H1 (cell line): ENCODE measurements around the gene OR2V1. TPM values are rescaled to one million over a fixed set of nuclear protein-coding genes. Genes with fewer than 3 reads are reported as not detected.

Experiments used
- CTCF ChIA-PET: fragments of 300-600 bp; sonication (Branson Sonifier 250); formaldehyde crosslinking; loops from one replicate; lab custom pipeline; 2021; ENCODE audit not compliant: partially characterized antibody; lab: Charles Lee
- POLR2A ChIA-PET: fragments of 300-600 bp; sonication (Branson Sonifier 250); formaldehyde crosslinking; loops from one replicate; lab custom pipeline; 2021; ENCODE audit warnings: inconsistent platforms; ENCODE audit not compliant: partially characterized antibody; lab: Charles Lee
- DNase-seq, 2 experiments: peaks; one replicate each; pipeline versions ENCODE4 v3.0.0 to v3.0.0-alpha.2; 2010 to 2022; ENCODE audit warnings: low spot score in 2 of 2, low read depth in 1 of 2, mixed read lengths in 1 of 2
- FAIRE-seq: peaks from 2 replicates; lab custom pipeline; 2011; peaks lifted over from hg19 to GRCh38; lab: Jason Lieb, UNC
- H2AFZ ChIP-seq: 2 replicates; pipeline ENCODE4 v1.8.1; 2012; ENCODE audit warnings: low read length, inconsistent platforms
- H2AK5ac ChIP-seq: 2 replicates; pipeline ENCODE4 v1.6.1; 2013; ENCODE audit warnings: low read depth, low read length
- H2BK120ac ChIP-seq: replicated peaks from 2 replicates; pipeline ENCODE3; 2013; ENCODE audit warnings: low read depth, low read length, inconsistent platforms
- H2BK12ac ChIP-seq: 2 replicates; pipeline ENCODE4 v1.6.1; 2013; ENCODE audit warnings: low read depth, low read length
- H2BK15ac ChIP-seq: 2 replicates; pipeline ENCODE4 v1.6.1; 2013; ENCODE audit warnings: low read length
- H2BK20ac ChIP-seq: 2 replicates; pipeline ENCODE4 v1.6.1; 2013; ENCODE audit warnings: low read length
- H2BK5ac ChIP-seq: 2 replicates; pipeline ENCODE4 v1.6.1; 2013; ENCODE audit warnings: low read depth, low read length
- H3K14ac ChIP-seq: 2 replicates; pipeline ENCODE4 v1.6.1; 2013; ENCODE audit warnings: inconsistent platforms; ENCODE audit not compliant: insufficient read length
- H3K18ac ChIP-seq: 2 replicates; pipeline ENCODE4 v1.6.1; 2013; ENCODE audit warnings: low read length; ENCODE audit errors: extremely low read depth
- H3K23ac ChIP-seq: 2 replicates; pipeline ENCODE4 v1.6.1; 2013; ENCODE audit warnings: inconsistent platforms; ENCODE audit not compliant: insufficient read length
- H3K23me2 ChIP-seq: 2 replicates; pipeline ENCODE4 v1.6.1; 2013; ENCODE audit warnings: low read depth, low read length
- H3K27ac ChIP-seq: 2 replicates; pipeline ENCODE4 v1.6.1; 2011; ENCODE audit warnings: low read depth, low read length, inconsistent platforms
- H3K27me3 ChIP-seq, 4 experiments: replicated peaks in 1 of 4; 1 replicate in 1 of 4; 2 replicates in 3 of 4; pipeline versions ENCODE4 v1.6.1 to v1.8.1; 2011 to 2013; ENCODE audit warnings: low read length in 3 of 4, mild to moderate bottlenecking in 3 of 4, inconsistent platforms in 2 of 4, mixed read lengths in 2 of 4, moderate library complexity in 1 of 4; ENCODE audit not compliant: control insufficient read depth in 3 of 4, insufficient read depth in 3 of 4; ENCODE audit errors: extremely low read depth in 1 of 4
- H3K36me3 ChIP-seq, 4 experiments: 2 replicates each; pipeline versions ENCODE4 v1.6.1 to v1.8.1; 2011 to 2013; ENCODE audit warnings: mild to moderate bottlenecking in 4 of 4, low read length in 3 of 4, moderate library complexity in 2 of 4, control low read depth in 1 of 4, inconsistent platforms in 1 of 4; ENCODE audit not compliant: insufficient read depth in 4 of 4, control insufficient read depth in 2 of 4
- H3K4ac ChIP-seq: replicated peaks from 2 replicates; pipeline ENCODE3; 2013; ENCODE audit warnings: low read length, low read depth, mixed read lengths, inconsistent platforms; ENCODE audit not compliant: insufficient read length
- H3K4me1 ChIP-seq, 4 experiments: replicated peaks in 1 of 4; 1 replicate in 1 of 4; 2 replicates in 3 of 4; pipeline versions ENCODE4 v1.6.1 to v1.8.1; 2011 to 2013; ENCODE audit warnings: low read length in 3 of 4, inconsistent platforms in 2 of 4, mixed read lengths in 1 of 4; ENCODE audit not compliant: insufficient read depth in 4 of 4, control insufficient read depth in 3 of 4
- H3K4me2 ChIP-seq, 2 experiments: 2 replicates each; pipeline versions ENCODE4 v1.6.1 to v1.8.1; 2011 to 2013; ENCODE audit warnings: low read depth in 2 of 2, low read length in 2 of 2, control low read depth in 1 of 2, inconsistent platforms in 1 of 2, mild to moderate bottlenecking in 1 of 2; ENCODE audit not compliant: insufficient read depth in 1 of 2
- H3K4me3 ChIP-seq, 4 experiments: fragments of 200-600, 300-600 bp in 1 of 4; sonication (generic), shearing (Covaris generic), sonication (Bioruptor Twin) in 1 of 4; 2 replicates each; pipeline versions ENCODE4 v1.5.1 to v1.8.1; 2011 to 2016; ENCODE audit warnings: low read length in 4 of 4, low read depth in 3 of 4, control low read depth in 2 of 4, inconsistent platforms in 2 of 4, mild to moderate bottlenecking in 2 of 4, mixed read lengths in 1 of 4, moderate library complexity in 1 of 4; ENCODE audit not compliant: insufficient read depth in 2 of 4; ENCODE audit errors: extremely low read depth in 1 of 4
- H3K56ac ChIP-seq: replicated peaks from 2 replicates; pipeline ENCODE3; 2013; ENCODE audit warnings: low read depth, mild to moderate bottlenecking, mixed read lengths, low read length, inconsistent platforms; ENCODE audit not compliant: insufficient read length
- H3K79me1 ChIP-seq: 2 replicates; pipeline ENCODE4 v1.6.1; 2013; ENCODE audit warnings: low read depth, low read length, control low read depth
- H3K79me2 ChIP-seq, 2 experiments: 2 replicates each; pipeline versions ENCODE4 v1.6.1 to v1.8.1; 2012 to 2013; ENCODE audit warnings: low read length in 2 of 2, mild to moderate bottlenecking in 2 of 2, inconsistent platforms in 1 of 2; ENCODE audit not compliant: insufficient read depth in 2 of 2, control insufficient read depth in 1 of 2
- H3K9ac ChIP-seq, 4 experiments: replicated peaks in 1 of 4; 1 replicate in 1 of 4; 2 replicates in 3 of 4; pipeline versions ENCODE4 v1.6.1 to v1.8.1; 2011 to 2013; ENCODE audit warnings: low read depth in 3 of 4, low read length in 3 of 4, control low read depth in 2 of 4, mild to moderate bottlenecking in 2 of 4, moderate library complexity in 2 of 4, inconsistent platforms in 1 of 4; ENCODE audit errors: extremely low read depth in 1 of 4
- H3K9me3 ChIP-seq, 2 experiments: 2 replicates each; pipeline versions ENCODE4 v1.6.1 to v1.8.1; 2012 to 2013; ENCODE audit warnings: mild to moderate bottlenecking in 2 of 2, moderate library complexity in 2 of 2, control low read depth in 1 of 2, inconsistent platforms in 1 of 2, low read depth in 1 of 2, low read length in 1 of 2, mixed read lengths in 1 of 2; ENCODE audit not compliant: insufficient read depth in 2 of 2
- H4K20me1 ChIP-seq, 2 experiments: replicated peaks in 1 of 2; 2 replicates each; pipeline versions ENCODE3 to v1.8.1; 2011 to 2013; ENCODE audit warnings: inconsistent platforms in 2 of 2, low read length in 2 of 2, mild to moderate bottlenecking in 1 of 2; ENCODE audit not compliant: insufficient read depth in 2 of 2, control insufficient read depth in 1 of 2
- H4K5ac ChIP-seq: 2 replicates; pipeline ENCODE4 v1.6.1; 2013; ENCODE audit warnings: low read length, low read depth, mixed read lengths, inconsistent platforms; ENCODE audit not compliant: insufficient read length
- H4K8ac ChIP-seq: 2 replicates; pipeline ENCODE4 v1.8.0; 2013; ENCODE audit warnings: mild to moderate bottlenecking, moderate library complexity, low read length, inconsistent platforms; ENCODE audit not compliant: insufficient read depth; ENCODE audit errors: extremely low read depth
- H4K91ac ChIP-seq: replicated peaks from 2 replicates; pipeline ENCODE3; 2013; ENCODE audit warnings: low read length, mixed read lengths, inconsistent platforms; ENCODE audit not compliant: insufficient read length
- CTCF ChIP-seq, 3 experiments: IDR thresholded peaks; 1 replicate in 2 of 3; 2 replicates in 1 of 3; pipeline versions ENCODE4 v1.5.1 to v1.6.1; 2011; ENCODE audit warnings: low read length in 3 of 3, mild to moderate bottlenecking in 3 of 3, inconsistent platforms in 2 of 3, low read depth in 1 of 3, moderate library complexity in 1 of 3; ENCODE audit not compliant: insufficient read depth in 1 of 3; ENCODE audit errors: control extremely low read depth in 1 of 3
- EGR1 ChIP-seq: IDR thresholded peaks from 2 replicates; pipeline ENCODE4 v1.6.1; 2011; ENCODE audit warnings: low read depth, low read length, borderline replicate concordance
- POU5F1 ChIP-seq: IDR thresholded peaks from 2 replicates; pipeline ENCODE4 v1.6.1; 2011; ENCODE audit warnings: low read depth, mild to moderate bottlenecking, low read length, moderate library complexity
- RAD21 ChIP-seq, 2 experiments: IDR thresholded peaks in 1 of 2; conservative IDR thresholded peaks in 1 of 2; 2 replicates each; pipeline ENCODE4 v1.6.1; 2011; ENCODE audit warnings: low read depth in 2 of 2, low read length in 2 of 2, improper control_type of control experiment in 1 of 2, inconsistent platforms in 1 of 2, mild to moderate bottlenecking in 1 of 2, moderate library complexity in 1 of 2
- SIRT6 ChIP-seq: IDR thresholded peaks from one replicate; pipeline ENCODE4 v1.7.1; 2012; ENCODE audit warnings: low read length, inconsistent platforms
- SRF ChIP-seq: IDR thresholded peaks from 2 replicates; pipeline ENCODE4 v1.6.1; 2011; ENCODE audit warnings: mild to moderate bottlenecking, low read depth, low read length, moderate library complexity
- ZNF274 ChIP-seq: IDR thresholded peaks from 2 replicates; pipeline ENCODE4 v1.7.0; 2012; ENCODE audit warnings: low read length, borderline replicate concordance; ENCODE audit errors: extremely low read depth
- WGBS, 2 experiments: shearing (Covaris generic) in 1 of 2; methylation state at CpG; one replicate each; pipeline versions ENCODE4 v1.1.6 to v1.1.7; 2013 to 2015; ENCODE audit warnings: low lambda C conversion rate in 2 of 2, mixed read lengths in 2 of 2, inconsistent platforms in 1 of 2, low coverage in 1 of 2, missing lambda C conversion rate in 1 of 2; ENCODE audit not compliant: insufficient replicate concordance in 2 of 2, insufficient coverage in 1 of 2, insufficient read length in 1 of 2; ENCODE audit errors: extremely low coverage in 1 of 2, missing lambda C conversion rate in 1 of 2; 5-methylcytosine and 5-hydroxymethylcytosine counted together
- polyA plus RNA-seq, 7 experiments: library from polyadenylated mRNA; depleted of rRNA in 3 of 7; stranded (reverse) in 5 of 7; unstranded in 2 of 7; fragments of >200 nt in 5 of 7; fragments of 200-250 nt in 2 of 7; gene quantifications; 1 replicate in 5 of 7; 2 replicates in 1 of 7; 4 replicates in 1 of 7; pipeline versions ENCODE4 v1.2.1 to v1.2.3, GENCODE V29; 2011 to 2013; ENCODE audit warnings: missing spikeins in 2 of 7, mixed read lengths in 2 of 7
- total RNA-seq: library from RNA; stranded (reverse); fragmentation: NEBNext Ultra II Directional; extraction: Animal tissue kit (Norgen Biotek cat#: 25700); gene quantifications from 2 replicates; pipeline ENCODE4 v1.2.1, GENCODE V29; 2021

Gene OR2V1
- total and polyA plus RNA-seq, 2 of the 8 experiments (the other 6 are each of a cell fraction or from before 2014, with no cell fraction given): not detected

- Histone ChIP-seq H2BK5ac (peak overlapping the region; percentile 91; the same call in 1 of the 2 replicates), H4K5ac (no peak overlapping the region), H4K91ac (peak overlapping the region; percentile 4), H3K36me3 (no peaks in the 10 kb centered on the region; a peak in 1 of 8 replicates), H3K18ac (no peak overlapping the region), H2BK15ac (peak overlapping the region; percentile 95; the same call in 1 of the 2 replicates), H3K56ac (no peak overlapping the region), H3K9ac (peak overlapping the region in 1 of 4 experiments; percentile 45; a peak in 1 of 7 replicates), H3K4me3 (0 out of 8 replicates have a peak overlapping the region, but pooled peaks of 1 of the 4 experiments have one; percentile 51), H3K23me2 (peaks cover 5% of the 10 kb centered on the region; the same call in 1 of the 2 replicates), H3K14ac (no peak overlapping the region), H3K9me3 (no peaks in the 10 kb centered on the region), H4K20me1 (no peaks in the 10 kb centered on the region), H3K79me2 (no peaks in the 10 kb centered on the region), H3K4ac (peak overlapping the region; percentile 39), H3K27me3 (peaks cover 0 to 14% (median 12%) of the 10 kb centered on the region in 4 experiments; a peak in 4 of 7 replicates), H3K4me2 (no peak overlapping the region; a peak in 2 of 4 replicates), H3K4me1 (peaks cover 1 to 10% (median 5%) of the 10 kb centered on the region in 4 experiments; a peak in 4 of 7 replicates), H2BK20ac (no peak overlapping the region), H2BK120ac (no peak overlapping the region), H2AK5ac (0 out of 2 replicates have a peak overlapping the region, but pooled peaks have one; percentile 1), H3K23ac (no peak overlapping the region), H3K79me1 (no peaks in the 10 kb centered on the region), H3K27ac (0 out of 2 replicates have a peak overlapping the region, but pooled peaks have one; percentile 69), H2AFZ (no peak overlapping the region), H2BK12ac (peak overlapping the region; percentile 98), H4K8ac (no peak overlapping the region; the same call in 1 of the 2 replicates)
- CTCF ChIA-PET: interaction anchor here (0.6 to 2.6 kb wide), 18 partner anchors 8 to 385 kb away, joined by 3 to 9 read pairs (median 3); no protein-coding TSS in a partner anchor
- 57% methylated on average over 19 of the region's 20 CpGs; no CpG with 5 or more reads in 1 of the 2 experiments for WGBS, 2 experiments
- POLR2A ChIA-PET: interaction anchor here (0.9 to 1.2 kb wide), 2 partner anchors 83 to 93 kb away, joined by 3 read pairs; no protein-coding TSS in a partner anchor
- FAIRE-seq: peak; percentile 78
- peak; percentile 74 to 99 for DNase-seq
- TF ChIP-seq RAD21 (IDR thresholded peaks at IDR 0.05 in 1 of 2, conservative IDR thresholded peaks at IDR 0.05 in 1 of 2; ENCODE audit: low read depth in 2 of 2, low read length in 2 of 2) (peak; percentile 82 to 88), EGR1 (no peak), POU5F1 (no peak), ZNF274 (no peak), CTCF (IDR thresholded peaks at IDR 0.05; ENCODE audit: control extremely low read depth in 1 of 3, insufficient read depth in 1 of 3, low read depth in 1 of 3, low read length in 3 of 3) (peak; percentile 88 to 92 (median 91)), SRF (no peak), SIRT6 (no peak)
These were observed 28.6 kb upstream of the OR2V1 start for GRCh38 chr5:181159286-181160151.
